NCI-H524 (cell line): ENCODE measurements around the gene COL5A1.

Experiments used
- DNase-seq, 2 experiments: peaks; one replicate each; lab custom pipeline; 2025; lab: John Stamatoyannopoulos, UW

The COL5A1 gene

DNA sequence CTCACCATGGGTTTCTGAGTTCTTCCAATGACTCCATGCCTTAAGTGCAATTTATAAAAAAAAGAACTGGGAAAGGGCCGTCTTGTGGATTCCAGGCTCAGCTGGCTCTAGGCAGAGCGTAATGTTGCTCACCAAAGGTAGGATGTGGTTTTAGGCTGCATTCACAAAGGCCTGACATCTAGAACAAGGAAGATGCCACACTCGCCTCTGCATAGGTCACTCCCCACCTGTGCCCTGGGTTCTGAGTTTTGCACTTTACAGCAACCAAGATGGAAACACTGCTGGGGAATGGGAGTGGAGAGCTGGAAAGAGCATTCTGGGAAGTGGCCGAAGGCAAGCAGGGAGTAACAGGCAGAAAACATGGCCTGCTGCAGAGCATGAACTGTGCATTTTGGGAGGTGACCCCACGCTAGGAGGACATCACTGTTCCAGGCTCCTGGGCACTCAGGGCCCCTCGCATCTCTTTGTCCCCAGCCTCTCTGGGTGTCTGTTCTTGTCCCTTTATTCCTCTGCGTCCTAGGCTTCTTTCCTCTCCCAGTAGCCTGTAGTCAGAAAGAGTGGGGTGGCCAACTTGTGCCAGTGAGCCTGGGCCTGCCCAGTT is 251.3 kb downstream of the COL5A1 start:
- DNase-seq, result no peak
